IMR-90 (cell line): ENCODE data around the gene ERICH6B. TPM values are rescaled to one million over a fixed set of nuclear protein-coding genes. Genes with fewer than 3 reads are reported as not detected.

ENCODE experiments used
- ATAC-seq: fragments of 200-7000 bp; cut with Tn5 transposase; 2 replicates; pipeline ENCODE4 v1.9.1; 2020; ENCODE audit warnings: low read depth, mild to moderate bottlenecking, moderate library complexity
- BruUV-seq: library from RNA; stranded (reverse); fragments of 400-500 nt; replicated peaks from 2 replicates; lab custom pipeline; 2021; lab: Mats Ljungman, UMichigan
- CTCF ChIA-PET: fragments of 300-600 bp; formaldehyde crosslinking; extraction: SDS; loops from one replicate; lab custom pipeline; 2021; ENCODE audit warnings: antibody characterized with exemption; lab: Yijun Ruan, JAX
- POLR2A ChIA-PET: fragments of 300-600 bp; sonication (Branson Sonifier 250); formaldehyde crosslinking; loops from one replicate; lab custom pipeline; 2022; ENCODE audit warnings: antibody characterized with exemption; ENCODE audit not compliant: unreplicated experiment; lab: Charles Lee
- DNase-seq: peaks from one replicate; pipeline ENCODE4 v3.0.0; 2013
- H2AFZ ChIP-seq: replicated peaks from 2 replicates; pipeline ENCODE3; 2013; ENCODE audit warnings: low read length, mild to moderate bottlenecking; ENCODE audit not compliant: poor library complexity
- H2AK5ac ChIP-seq: 2 replicates; pipeline ENCODE4 v1.6.1; 2013; ENCODE audit warnings: low read depth, low read length, inconsistent platforms
- H2AK9ac ChIP-seq: replicated peaks from 2 replicates; pipeline ENCODE3; 2013; ENCODE audit warnings: mild to moderate bottlenecking, low read depth, low read length, moderate library complexity; ENCODE audit not compliant: poor library complexity
- H2BK120ac ChIP-seq: 2 replicates; pipeline ENCODE4 v1.6.1; 2013; ENCODE audit warnings: low read depth, low read length, inconsistent platforms
- H2BK15ac ChIP-seq: 3 replicates; pipeline ENCODE4 v1.6.1; 2013; ENCODE audit warnings: low read depth, low read length, inconsistent platforms
- H2BK20ac ChIP-seq: 2 replicates; pipeline ENCODE4 v1.6.1; 2013; ENCODE audit warnings: low read depth, mild to moderate bottlenecking, inconsistent platforms, low read length, moderate library complexity
- H2BK5ac ChIP-seq: 2 replicates; pipeline ENCODE4 v1.6.1; 2013; ENCODE audit warnings: mild to moderate bottlenecking, low read depth, low read length, inconsistent platforms; ENCODE audit not compliant: poor library complexity, severe bottlenecking
- H3K14ac ChIP-seq: replicated peaks from 2 replicates; pipeline ENCODE4 v1.6.1; 2013; ENCODE audit warnings: low read depth, low read length, inconsistent platforms
- H3K18ac ChIP-seq: 2 replicates; pipeline ENCODE4 v1.6.1; 2013; ENCODE audit warnings: low read depth, low read length, control low read depth
- H3K23ac ChIP-seq: 2 replicates; pipeline ENCODE4 v1.6.1; 2013; ENCODE audit warnings: low read depth, low read length, inconsistent platforms
- H3K27ac ChIP-seq: 2 replicates; pipeline ENCODE4 v1.5.1; 2013; ENCODE audit warnings: mild to moderate bottlenecking, control low read depth, low read length; ENCODE audit not compliant: insufficient read depth
- H3K27me3 ChIP-seq: 2 replicates; pipeline ENCODE4 v1.6.1; 2013; ENCODE audit warnings: low read length; ENCODE audit not compliant: control insufficient read depth, insufficient read depth
- H3K36me3 ChIP-seq: 2 replicates; pipeline ENCODE4 v1.6.1; 2013; ENCODE audit warnings: low read length, mixed read lengths; ENCODE audit not compliant: control insufficient read depth, insufficient read depth
- H3K4ac ChIP-seq: 2 replicates; pipeline ENCODE4 v1.6.1; 2013; ENCODE audit warnings: low read depth, low read length, inconsistent platforms
- H3K4me1 ChIP-seq: 2 replicates; pipeline ENCODE4 v1.6.1; 2013; ENCODE audit warnings: low read length, mixed read lengths; ENCODE audit not compliant: control insufficient read depth, insufficient read depth
- H3K4me2 ChIP-seq: 2 replicates; pipeline ENCODE4 v1.6.1; 2013; ENCODE audit warnings: low read depth, mild to moderate bottlenecking, control low read depth, low read length, moderate library complexity
- H3K4me3 ChIP-seq: 2 replicates; pipeline ENCODE4 v1.5.1; 2013; ENCODE audit warnings: low read depth, mild to moderate bottlenecking, control low read depth, low read length, moderate library complexity; ENCODE audit not compliant: insufficient read depth
- H3K56ac ChIP-seq: 2 replicates; pipeline ENCODE4 v1.6.1; 2013; ENCODE audit warnings: low read length, inconsistent platforms; ENCODE audit not compliant: insufficient read depth; ENCODE audit errors: extremely low read depth
- H3K79me1 ChIP-seq, 2 experiments: 2 replicates each; pipeline ENCODE4 v1.6.1; 2013; ENCODE audit warnings: low read length in 2 of 2, inconsistent platforms in 1 of 2, low read depth in 1 of 2
- H3K9ac ChIP-seq: 2 replicates; pipeline ENCODE4 v1.6.1; 2013; ENCODE audit warnings: low read depth, low read length, control low read depth
- H3K9me1 ChIP-seq: 2 replicates; pipeline ENCODE4 v1.6.1; 2013; ENCODE audit warnings: low read length, inconsistent platforms; ENCODE audit not compliant: insufficient read depth
- H3K9me3 ChIP-seq: 2 replicates; pipeline ENCODE4 v1.6.1; 2013; ENCODE audit warnings: low read length; ENCODE audit not compliant: control insufficient read depth, insufficient read depth
- H4K20me1 ChIP-seq: 2 replicates; pipeline ENCODE4 v1.6.1; 2013; ENCODE audit warnings: low read length, inconsistent platforms; ENCODE audit not compliant: insufficient read depth
- H4K5ac ChIP-seq: 2 replicates; pipeline ENCODE4 v1.6.1; 2013; ENCODE audit warnings: mild to moderate bottlenecking, low read depth, low read length, control low read depth
- H4K8ac ChIP-seq, 2 experiments: 2 replicates each; pipeline ENCODE4 v1.6.1; 2013; ENCODE audit warnings: low read depth in 2 of 2, low read length in 2 of 2, control low read depth in 1 of 2, inconsistent platforms in 1 of 2
- H4K91ac ChIP-seq: 2 replicates; pipeline ENCODE4 v1.6.1; 2013; ENCODE audit warnings: low read depth, low read length, inconsistent platforms; ENCODE audit not compliant: insufficient read depth
- FOS ChIP-seq: fragments of 150-350 bp; IDR thresholded peaks from 2 replicates; pipeline ENCODE4 v1.6.1; 2016; ENCODE audit warnings: low read depth, low read length
- MXI1 ChIP-seq: IDR thresholded peaks from 2 replicates; pipeline ENCODE4 v1.6.1; 2012; ENCODE audit warnings: low read depth, mild to moderate bottlenecking, low read length, moderate library complexity, borderline replicate concordance
- RAD21 ChIP-seq: IDR thresholded peaks from 2 replicates; pipeline ENCODE4 v1.6.1; 2012; ENCODE audit warnings: low read length, improper control_type of control experiment
- RCOR1 ChIP-seq: IDR thresholded peaks from 2 replicates; pipeline ENCODE4 v1.6.1; 2012; ENCODE audit warnings: mild to moderate bottlenecking, low read length, improper control_type of control experiment; ENCODE audit not compliant: insufficient replicate concordance
- SMC3 ChIP-seq: fragments of 150-350 bp; IDR thresholded peaks from 2 replicates; pipeline ENCODE4 v1.6.1; 2016; ENCODE audit warnings: low read depth, mild to moderate bottlenecking, antibody characterized with exemption, low read length, moderate library complexity
- WGBS, 2 experiments: methylation state at CpG; one replicate each; pipeline versions ENCODE4 v1.1.5 to v1.1.7; 2013; ENCODE audit warnings: missing lambda C conversion rate in 2 of 2; ENCODE audit not compliant: insufficient read length in 1 of 2; ENCODE audit errors: extremely low coverage in 2 of 2; 5-methylcytosine and 5-hydroxymethylcytosine counted together
- dilution Hi-C: fragments of 300-500 bp; cut with HindIII; formaldehyde crosslinking; loops from one replicate; pipeline ENCODE4 v1.14.3; 2018; ENCODE audit warnings: low sequenced_read_pairs; ENCODE audit not compliant: unreplicated experiment
- in situ Hi-C: fragments of 300-500 bp; cut with MboI; formaldehyde crosslinking; loops from 3 replicates; pipeline ENCODE4 v1.14.3; 2019; ENCODE audit warnings: low sequenced_read_pairs, inconsistent platforms, mixed read lengths
- intact Hi-C: fragments of 100-400 bp; cut with micrococcal nuclease; formaldehyde crosslinking; loops from 2 replicates; pipeline ENCODE4 v1.10.0; 2022
- polyA plus RNA-seq, 3 experiments: library from polyadenylated mRNA; depleted of rRNA; stranded (reverse); fragments of >200 nt; gene quantifications; 2 replicates each; pipeline ENCODE4 v1.2.3, GENCODE V29; 2012; ENCODE audit warnings: low replicate concordance in 1 of 3
- total RNA-seq: library from RNA; depleted of rRNA; stranded (reverse); fragments of >200 nt; gene quantifications from 2 replicates; pipeline ENCODE4 v1.2.3, GENCODE V29; 2012

Gene ERICH6B
- total and polyA plus RNA-seq, 2 of the 4 experiments (the other 2 are of a cell fraction) = not detected

DNA sequence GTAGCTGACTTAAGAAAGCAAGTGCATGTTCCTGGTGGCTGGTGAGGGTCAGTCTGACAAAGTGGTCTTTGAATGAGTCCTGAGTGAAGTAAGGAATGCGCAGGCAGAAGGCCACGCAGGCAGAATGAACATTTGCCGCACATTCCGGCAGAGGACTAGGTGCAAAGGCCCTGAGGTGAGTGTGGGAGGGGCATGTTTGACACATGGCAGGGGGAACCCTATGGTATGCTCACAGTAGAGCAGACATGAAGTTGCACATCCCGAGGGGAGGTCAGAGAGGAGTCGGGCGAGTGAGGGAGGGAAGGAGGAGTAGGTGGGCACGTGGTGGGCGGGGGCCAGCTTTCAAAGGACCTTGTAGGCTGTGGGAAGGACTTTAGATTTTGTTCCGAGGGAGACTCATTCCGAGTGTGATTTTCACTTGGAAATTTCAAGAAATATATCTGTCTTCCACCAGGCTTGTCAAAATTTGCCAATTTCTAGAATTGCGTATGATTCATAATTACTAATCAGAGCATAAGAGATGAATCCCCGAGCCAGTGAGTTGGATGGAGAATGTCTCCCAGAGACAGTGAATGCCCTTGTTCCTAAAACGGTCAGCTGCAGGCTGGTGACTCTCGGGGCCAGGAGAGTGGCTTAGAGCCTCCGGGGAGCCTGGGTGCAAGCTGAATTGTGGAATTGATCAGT lies 40.3 kb downstream of the ERICH6B start:
- H2BK15ac ChIP-seq = no peak overlapping the region
- ATAC-seq (no peak), DNase-seq (no peak)
- H4K5ac ChIP-seq = no peak overlapping the region
- no peak overlapping the region for H2AK9ac ChIP-seq
- H3K4me2 ChIP-seq = no peak overlapping the region
- intact Hi-C loops = no loop called here
- H4K20me1 ChIP-seq = no peaks in the 10 kb centered on the region
- H3K4ac ChIP-seq = no peak overlapping the region
- H2BK20ac ChIP-seq = no peak overlapping the region
- H2AK5ac ChIP-seq = no peak overlapping the region
- H2AFZ ChIP-seq = no peak overlapping the region
- no TSS peak for BruUV-seq
- no peak overlapping the region for H3K9ac ChIP-seq
- H4K8ac ChIP-seq = no peak overlapping the region
- H3K27ac ChIP-seq = no peak overlapping the region
- H3K36me3 ChIP-seq = no peaks in the 10 kb centered on the region
- TF ChIP-seq RAD21 = no peak
- no peak for TF ChIP-seq MXI1
- no peak for TF ChIP-seq RCOR1
- no peak for TF ChIP-seq SMC3
- no peak for TF ChIP-seq FOS
- H3K23ac ChIP-seq = no peak overlapping the region
- no peak overlapping the region for H2BK5ac ChIP-seq
- H3K14ac ChIP-seq = no peak overlapping the region
- H3K56ac ChIP-seq = no peak overlapping the region
- ChIA-PET POLR2A (no interaction called here), CTCF (no interaction called here)
- H3K27me3 ChIP-seq = peaks cover 15% of the 10 kb centered on the region
- H3K9me1 ChIP-seq = no peaks in the 10 kb centered on the region
- in situ Hi-C loops = no loop called here
- dilution Hi-C loops = no loop called here
- H4K91ac ChIP-seq = no peak overlapping the region
- H3K9me3 ChIP-seq = no peaks in the 10 kb centered on the region
- no peak overlapping the region for H2BK120ac ChIP-seq
- no peak overlapping the region for H3K4me3 ChIP-seq
- no peaks in the 10 kb centered on the region for H3K4me1 ChIP-seq
- 71% methylated on average over 9 of the region's 16 CpGs; no CpG with 5 or more reads in 1 of the 2 experiments for WGBS, 2 experiments
- H3K18ac ChIP-seq = no peak overlapping the region
- no peaks in the 10 kb centered on the region for H3K79me1 ChIP-seq
